IPS DF 6.9 (cell line): ENCODE data around the gene FBLN2.

Experiments used
- DNase-seq: peaks from one replicate; pipeline ENCODE4 v3.0.0-alpha.2; 2013; ENCODE audit warnings: low read depth, low spot score
- H3K27ac ChIP-seq: one replicate; pipeline ENCODE4 v1.5.1; 2013; ENCODE audit warnings: low read length, control low read depth
- H3K27me3 ChIP-seq: 2 replicates; pipeline ENCODE4 v1.6.1; 2013; ENCODE audit warnings: mild to moderate bottlenecking, low read length; ENCODE audit not compliant: control insufficient read depth, insufficient read depth
- H3K36me3 ChIP-seq: 2 replicates; pipeline ENCODE4 v1.6.1; 2013; ENCODE audit warnings: low read length; ENCODE audit not compliant: control insufficient read depth, insufficient read depth
- H3K4me1 ChIP-seq: 2 replicates; pipeline ENCODE4 v1.6.1; 2013; ENCODE audit warnings: low read length; ENCODE audit not compliant: control insufficient read depth, insufficient read depth
- H3K4me3 ChIP-seq: 2 replicates; pipeline ENCODE4 v1.5.1; 2013; ENCODE audit warnings: mild to moderate bottlenecking, low read length
- H3K9me3 ChIP-seq: 2 replicates; pipeline ENCODE4 v1.6.1; 2013; ENCODE audit warnings: low read length, inconsistent platforms; ENCODE audit not compliant: control insufficient read depth, insufficient read depth
- WGBS: extraction: QIAGEN DNeasy Blood & Tissue Kit; methylation state at CpG from one replicate; pipeline ENCODE4 v1.1.7; 2013; ENCODE audit warnings: mixed read lengths, missing lambda C conversion rate; ENCODE audit not compliant: insufficient read length, insufficient coverage; 5-methylcytosine and 5-hydroxymethylcytosine counted together

FBLN2 gene

GRCh38 chr3:13681931-13682330, 133.0 kb downstream of the FBLN2 start:
- no peaks in the 10 kb centered on the region for H3K27me3 ChIP-seq
- no peak for DNase-seq
- no CpG with 5 or more reads among the region's 17 CpGs for WGBS

GRCh38 chr3:13682331-13683013, 133.5 kb downstream of the FBLN2 start:
- Histone ChIP-seq H3K4me3 (no peak overlapping the region), H3K27ac (no peak overlapping the region), H3K4me1 (no peaks in the 10 kb centered on the region; the same call in 1 of the 2 replicates), H3K36me3 (no peaks in the 10 kb centered on the region), H3K27me3 (no peaks in the 10 kb centered on the region), H3K9me3 (no peaks in the 10 kb centered on the region)
- WGBS, result 100% methylated on average over 1 of the region's 16 CpGs
- DNase-seq, result no peak

More at GRCh38 chr3:13681931-13682330, 133.0 kb downstream of the FBLN2 start:
- H3K4me1 ChIP-seq, result no peaks in the 10 kb centered on the region; the same call in 1 of the 2 replicates
- H3K9me3 ChIP-seq, result no peaks in the 10 kb centered on the region
- no peak overlapping the region for H3K27ac ChIP-seq
- no peaks in the 10 kb centered on the region for H3K36me3 ChIP-seq
- H3K4me3 ChIP-seq, result no peak overlapping the region

GRCh38 chr3:13683288-13683687, 134.4 kb downstream of the FBLN2 start:
- Histone ChIP-seq H3K36me3 (no peaks in the 10 kb centered on the region), H3K4me3 (no peak overlapping the region), H3K9me3 (no peaks in the 10 kb centered on the region), H3K27ac (no peak overlapping the region), H3K4me1 (no peaks in the 10 kb centered on the region; the same call in 1 of the 2 replicates), H3K27me3 (no peaks in the 10 kb centered on the region)
- 98% methylated on average over 4 of the region's 4 CpGs for WGBS
- no peak for DNase-seq

- Histone ChIP-seq H3K27me3 (no peaks in the 10 kb centered on the region), H3K36me3 (no peaks in the 10 kb centered on the region), H3K9me3 (no peaks in the 10 kb centered on the region), H3K4me3 (no peak overlapping the region), H3K27ac (no peak overlapping the region), H3K4me1 (no peaks in the 10 kb centered on the region; the same call in 1 of the 2 replicates)
- no peak for DNase-seq
- whole genome bisulfite sequencing, result no CpG with 5 or more reads among the region's 11 CpGs
These were observed 134.8 kb downstream of the FBLN2 start for GRCh38 chr3:13683772-13684171.

GRCh38 chr3:13684350-13684749, 135.4 kb downstream of the FBLN2 start:
- no peaks in the 10 kb centered on the region for H3K9me3 ChIP-seq
- no CpG with 5 or more reads among the region's 12 CpGs for WGBS
- no peaks in the 10 kb centered on the region; the same call in 1 of the 2 replicates for H3K4me1 ChIP-seq

GRCh38 chr3:13684854-13685253, 135.9 kb downstream of the FBLN2 start:
- H3K27me3 ChIP-seq, result no peaks in the 10 kb centered on the region
- no peaks in the 10 kb centered on the region; the same call in 1 of the 2 replicates for H3K4me1 ChIP-seq
- H3K27ac ChIP-seq, result no peak overlapping the region
- DNase-seq, result no peak
- no peaks in the 10 kb centered on the region for H3K36me3 ChIP-seq
- no peaks in the 10 kb centered on the region for H3K9me3 ChIP-seq
- H3K4me3 ChIP-seq, result no peak overlapping the region
- WGBS, result no CpG with 5 or more reads among the region's 10 CpGs

More at GRCh38 chr3:13684350-13684749, 135.4 kb downstream of the FBLN2 start:
- Histone ChIP-seq H3K36me3 (no peaks in the 10 kb centered on the region), H3K27me3 (no peaks in the 10 kb centered on the region), H3K4me3 (no peak overlapping the region), H3K27ac (no peak overlapping the region)
- no peak for DNase-seq

- no peak overlapping the region for H3K4me3 ChIP-seq
- DNase-seq, result no peak
- H3K27me3 ChIP-seq, result no peaks in the 10 kb centered on the region
- no peaks in the 10 kb centered on the region for H3K9me3 ChIP-seq
- no peaks in the 10 kb centered on the region; the same call in 1 of the 2 replicates for H3K4me1 ChIP-seq
- H3K27ac ChIP-seq, result no peak overlapping the region
- no peaks in the 10 kb centered on the region for H3K36me3 ChIP-seq
- WGBS, result no CpG with 5 or more reads among the region's 5 CpGs
These were observed 136.8 kb downstream of the FBLN2 start for GRCh38 chr3:13685721-13686120.

- Histone ChIP-seq H3K27me3 (no peaks in the 10 kb centered on the region), H3K4me3 (no peak overlapping the region), H3K27ac (no peak overlapping the region), H3K36me3 (no peaks in the 10 kb centered on the region), H3K9me3 (no peaks in the 10 kb centered on the region), H3K4me1 (no peaks in the 10 kb centered on the region; the same call in 1 of the 2 replicates)
- WGBS, result no CpG with 5 or more reads among the region's 10 CpGs
- DNase-seq, result no peak
These were observed 137.6 kb downstream of the FBLN2 start for GRCh38 chr3:13686367-13687160.

- no peaks in the 10 kb centered on the region; the same call in 1 of the 2 replicates for H3K4me1 ChIP-seq
- H3K27ac ChIP-seq, result no peak overlapping the region
- H3K9me3 ChIP-seq, result no peaks in the 10 kb centered on the region
- no peaks in the 10 kb centered on the region for H3K36me3 ChIP-seq
- no peak overlapping the region for H3K4me3 ChIP-seq
- H3K27me3 ChIP-seq, result no peaks in the 10 kb centered on the region
- no peak for DNase-seq
- no CpG with 5 or more reads among the region's 5 CpGs for WGBS
These were observed 138.6 kb downstream of the FBLN2 start for GRCh38 chr3:13687517-13687943.
